Suppressor macrophage (primary cell): Measurements from ENCODE around the gene DNAJC7.
"Not testable (repeated sequence)": the region's sequence is repeated elsewhere in the genome, so short reads cannot be mapped to it uniquely, and the experiment has no call there.

ENCODE experiments used
- DNase-seq, 4 experiments: peaks; one replicate each; pipeline ENCODE4 v3.0.0-alpha.2; 2020 to 2022

Gene DNAJC7

DNA sequence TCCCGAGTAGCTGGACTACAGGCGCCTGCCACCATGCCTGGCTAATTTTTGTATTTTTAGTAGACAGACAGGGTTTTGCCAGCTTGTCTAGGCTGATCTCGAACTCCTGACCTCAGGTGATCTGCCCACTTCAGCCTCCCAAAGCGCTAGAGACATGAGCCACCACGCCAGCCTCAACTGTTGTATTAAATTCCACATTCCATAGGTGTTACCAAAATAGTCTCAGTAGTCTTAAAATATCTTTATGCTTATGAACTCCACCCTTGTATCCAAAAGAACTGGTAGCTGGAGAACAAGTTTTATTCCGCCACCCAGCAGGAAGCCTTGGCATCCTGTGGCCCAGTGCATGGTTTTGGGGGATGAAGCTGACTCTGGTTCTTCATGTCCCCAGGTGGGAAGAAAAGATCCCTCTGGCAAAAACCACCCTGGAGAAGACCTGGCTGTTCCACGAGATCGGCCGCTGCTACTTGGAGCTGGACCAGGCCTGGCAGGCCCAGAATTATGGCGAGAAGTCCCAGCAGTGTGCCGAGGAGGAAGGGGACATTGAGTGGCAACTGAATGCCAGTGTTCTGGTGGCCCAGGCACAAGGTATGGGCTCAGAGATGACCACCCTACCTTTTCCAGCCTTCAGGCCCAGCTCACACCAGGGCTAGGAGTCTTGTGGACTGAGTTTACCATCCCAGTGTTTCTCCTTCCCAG, 68.3 kb downstream of the DNAJC7 start:
- DNase-seq: no peak

DNA sequence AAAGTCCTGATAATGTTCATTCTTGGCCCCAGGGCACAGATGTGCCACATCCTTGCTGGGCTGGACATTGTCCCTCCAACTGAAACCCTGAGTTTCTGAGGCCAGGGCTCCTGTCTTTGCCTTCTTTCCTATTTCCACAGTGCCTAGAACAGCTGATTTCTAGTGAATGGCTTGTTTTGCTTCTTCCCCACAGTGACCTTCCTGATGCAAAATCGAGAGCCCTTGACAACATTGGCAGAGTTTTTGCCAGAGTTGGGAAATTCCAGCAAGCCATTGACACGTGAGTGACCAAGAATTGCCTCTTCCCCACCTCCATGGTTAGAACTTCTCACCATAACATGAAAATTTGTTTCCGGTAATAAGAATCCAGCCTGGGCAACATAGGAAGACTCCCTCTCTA, 72.3 kb downstream of the DNAJC7 start:
- no peak for DNase-seq

DNA sequence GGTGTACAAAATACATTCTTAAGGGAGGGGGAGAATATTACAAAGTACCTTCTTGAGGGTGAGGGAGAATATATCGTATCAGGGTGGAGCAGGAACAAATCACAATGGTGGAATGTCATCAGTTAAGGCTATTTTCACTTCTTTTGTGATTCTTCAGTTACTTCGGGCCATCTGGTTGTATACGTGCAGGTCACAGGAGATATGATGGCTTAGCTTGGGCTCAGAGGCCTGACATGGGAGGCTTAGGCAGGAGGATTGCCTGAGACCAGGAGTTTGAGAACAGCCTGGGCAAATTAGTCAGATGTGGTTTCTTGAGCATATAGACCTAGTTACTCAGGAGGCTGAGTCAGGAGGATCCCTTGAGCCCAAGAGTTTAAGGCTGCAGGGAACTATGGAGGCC, 73.7 kb downstream of the DNAJC7 start:
- no peak for DNase-seq

DNA sequence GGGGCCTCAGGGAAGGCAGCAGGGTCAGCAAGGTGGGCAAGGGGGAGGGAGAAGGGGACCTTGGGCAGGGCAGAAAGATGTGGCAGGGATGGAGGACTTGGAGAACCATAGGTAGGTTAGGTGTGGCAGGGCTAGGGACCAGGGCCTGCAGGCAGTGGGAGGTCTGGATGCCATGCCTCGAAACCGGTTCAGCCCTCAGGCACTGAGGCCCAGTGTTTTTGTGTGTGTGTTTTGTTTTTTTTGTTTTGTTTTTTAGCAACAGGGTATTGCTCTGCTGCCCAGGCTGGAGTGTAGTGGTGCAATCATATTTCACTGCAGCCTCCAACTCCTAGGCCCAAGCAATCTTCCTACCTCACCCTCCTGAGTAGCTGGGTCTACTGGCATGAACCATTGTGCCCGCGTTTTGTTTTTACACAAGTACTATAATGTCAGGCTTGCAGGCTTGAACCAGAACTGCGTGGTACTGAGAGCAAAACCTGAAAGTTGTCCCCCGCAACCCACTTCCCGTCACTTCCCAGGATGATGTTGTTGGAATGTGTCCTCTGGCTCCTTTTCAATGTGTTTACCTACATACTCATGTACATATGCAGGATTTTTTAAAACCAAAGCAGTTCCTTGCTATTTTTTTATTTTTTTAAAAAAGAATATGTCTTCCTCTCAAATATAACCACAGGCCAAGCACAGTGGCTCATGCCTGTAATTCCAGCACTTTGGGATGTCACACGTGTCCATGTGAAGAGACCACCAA, 74.4 kb downstream of the DNAJC7 start:
- DNase-seq: no peak

DNA sequence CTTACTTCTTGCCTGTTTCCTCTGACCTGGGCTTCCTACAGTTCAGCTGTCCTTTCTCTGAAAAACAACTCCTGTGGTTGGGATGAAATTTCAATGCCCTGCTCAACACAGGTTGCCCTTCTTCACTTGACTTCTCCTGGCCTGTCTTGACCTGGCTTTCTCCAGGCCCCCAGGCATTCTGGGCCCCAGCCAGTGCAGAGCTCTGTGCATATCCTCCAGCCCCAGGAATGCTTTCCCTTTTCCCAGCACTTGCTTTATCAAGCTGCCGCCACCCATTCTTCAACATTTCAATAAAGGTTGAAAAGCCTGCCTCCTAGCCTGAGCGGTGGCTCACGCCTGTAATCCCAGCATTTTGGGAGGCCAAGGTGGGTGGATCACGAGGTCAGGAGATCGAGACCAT, 76.1 kb downstream of the DNAJC7 start:
- DNase-seq: no peak

DNA sequence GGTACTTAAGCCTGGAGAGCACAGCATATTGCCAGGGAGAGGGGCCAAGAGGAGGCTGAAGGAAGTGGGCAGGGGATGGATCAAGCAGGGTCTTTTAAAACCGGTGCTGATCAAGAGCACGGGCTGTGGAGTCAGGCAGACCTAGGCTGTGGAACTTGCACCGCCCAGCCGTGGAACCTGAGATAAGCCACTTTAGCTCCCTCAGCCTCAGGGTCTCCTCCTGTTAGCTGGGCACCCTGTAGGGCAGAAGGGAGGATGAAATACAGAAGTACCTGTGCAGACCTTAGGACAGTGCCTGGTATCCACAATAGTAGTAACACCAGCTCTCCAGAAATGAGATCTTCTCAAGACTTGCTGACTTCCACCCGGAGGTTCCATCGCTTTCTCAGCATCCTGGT, 77.5 kb downstream of the DNAJC7 start:
- no peak for DNase-seq

DNA sequence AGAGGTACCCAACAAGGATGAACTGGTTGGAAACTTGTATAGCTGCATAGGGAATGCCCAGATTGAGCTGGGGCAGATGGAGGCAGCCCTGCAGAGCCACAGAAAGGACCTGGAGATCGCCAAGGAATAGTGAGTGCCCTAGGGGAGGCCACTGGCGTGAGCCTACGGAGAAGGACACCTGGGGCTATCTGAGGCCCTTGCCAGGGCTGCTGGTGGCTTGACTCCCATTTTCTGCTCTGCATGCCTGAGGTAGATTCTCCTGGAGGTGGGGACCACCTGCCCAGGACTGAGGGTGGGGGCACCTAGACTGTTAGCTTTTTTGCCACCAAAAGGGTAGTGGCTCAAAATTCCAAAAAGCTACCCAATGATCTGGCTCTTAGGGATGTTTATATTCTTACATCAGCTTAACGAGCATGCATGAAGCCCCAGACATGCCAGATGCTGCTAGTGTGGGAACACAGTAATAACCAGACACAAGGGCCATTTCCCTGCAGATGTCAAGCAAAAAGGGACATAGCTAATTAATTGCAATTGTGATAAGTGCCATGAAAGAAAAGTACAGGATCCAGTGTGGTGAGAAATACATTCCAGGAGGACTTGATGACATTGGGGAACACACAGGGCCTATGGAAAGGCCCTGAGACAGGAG, 78.1 kb downstream of the DNAJC7 start:
- DNase-seq: no peak

DNA sequence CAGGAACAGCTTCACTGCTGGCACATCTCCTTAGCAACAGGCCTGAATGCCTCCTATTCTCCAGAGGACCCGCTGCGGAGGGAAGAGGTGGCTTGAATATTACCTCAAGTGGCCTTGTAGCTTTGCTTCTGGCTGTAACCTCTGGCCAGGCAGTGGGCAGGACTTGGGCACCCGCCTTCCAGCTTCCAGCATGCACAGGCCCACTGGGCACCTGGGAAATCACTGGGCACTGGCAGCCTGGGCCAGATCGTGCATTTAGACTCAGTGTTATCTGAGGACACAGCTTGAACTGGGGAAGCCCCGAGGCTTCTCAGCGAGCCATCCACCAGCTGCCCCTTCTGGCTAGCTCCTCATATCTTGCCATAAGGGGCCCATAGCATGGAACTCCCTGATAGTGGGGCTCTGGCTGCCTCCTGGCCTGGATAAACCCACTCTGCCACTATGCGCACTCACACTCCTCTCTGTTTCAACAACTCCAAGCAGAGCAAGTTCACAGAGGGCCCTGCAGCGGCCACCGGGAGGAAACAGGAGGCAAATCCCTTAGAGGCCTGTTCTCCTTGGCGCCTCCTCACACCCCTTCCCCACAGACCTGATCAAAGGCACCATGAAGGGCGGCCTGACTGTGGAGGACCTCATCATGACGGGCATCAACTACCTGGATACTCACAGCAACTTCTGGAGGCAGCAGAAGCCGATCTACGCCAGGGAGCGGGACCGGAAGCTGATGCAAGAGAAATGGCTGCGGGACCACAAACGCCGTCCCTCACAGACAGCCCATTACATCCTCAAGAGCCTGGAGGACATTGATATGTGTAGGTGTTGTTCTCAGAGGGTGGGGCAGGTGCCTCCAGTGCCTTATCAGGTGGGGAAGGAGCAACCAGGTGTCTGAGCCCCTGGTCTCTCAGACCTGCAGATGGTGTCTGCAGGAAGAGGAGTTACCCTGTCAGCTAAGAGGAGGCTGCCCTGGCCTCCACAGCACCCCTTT, 79.0 kb downstream of the DNAJC7 start:
- DNase-seq: no peak

DNA sequence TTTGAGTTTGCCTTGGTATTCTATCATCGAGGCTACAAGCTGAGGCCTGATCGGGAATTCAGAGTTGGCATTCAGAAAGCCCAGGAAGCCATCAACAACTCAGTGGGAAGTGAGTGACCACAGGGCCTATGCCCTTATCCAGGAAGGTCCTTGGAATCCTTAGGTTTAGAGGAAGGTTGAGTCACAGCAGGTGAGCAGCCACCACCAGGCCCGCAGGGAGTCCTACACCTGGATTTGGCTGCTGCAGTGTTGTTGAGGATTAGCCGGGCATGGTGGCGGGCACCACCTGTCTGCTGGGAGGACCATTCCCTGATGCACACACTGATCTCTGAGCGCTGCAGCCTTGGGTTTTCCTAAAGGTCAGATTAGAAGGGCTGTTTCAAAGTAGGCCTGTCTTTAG, 81.6 kb downstream of the DNAJC7 start:
- no peak for DNase-seq

DNA sequence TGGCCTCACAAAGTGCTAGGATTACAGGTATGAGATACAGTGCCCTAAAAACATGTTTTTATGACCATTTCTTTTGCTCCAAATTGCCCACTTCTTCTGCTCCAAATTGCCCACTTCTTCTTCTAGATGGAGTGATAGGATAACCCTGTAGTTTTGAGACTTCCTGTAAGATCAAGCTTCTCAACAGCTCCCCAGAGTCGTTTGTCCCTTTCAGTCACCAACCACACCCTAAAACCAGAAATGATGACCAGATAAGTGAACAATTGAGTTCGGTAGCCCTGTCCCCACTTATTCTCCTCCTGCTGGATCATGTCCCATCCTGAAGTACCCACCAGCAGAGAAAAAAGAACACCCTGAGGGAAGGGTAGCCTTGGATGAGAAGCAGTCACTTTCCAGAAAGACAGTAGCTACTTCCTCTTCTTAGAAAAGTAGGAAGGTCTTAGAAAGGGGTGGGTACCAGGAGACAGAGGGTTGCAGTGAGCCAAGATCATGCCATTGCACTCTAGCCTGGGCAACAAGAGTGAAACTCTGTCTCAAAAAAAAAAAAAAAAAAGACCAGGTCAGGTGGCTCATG, 84.3 kb downstream of the DNAJC7 start:
- peak; percentile 39 to 81 (median 71) for DNase-seq

DNA sequence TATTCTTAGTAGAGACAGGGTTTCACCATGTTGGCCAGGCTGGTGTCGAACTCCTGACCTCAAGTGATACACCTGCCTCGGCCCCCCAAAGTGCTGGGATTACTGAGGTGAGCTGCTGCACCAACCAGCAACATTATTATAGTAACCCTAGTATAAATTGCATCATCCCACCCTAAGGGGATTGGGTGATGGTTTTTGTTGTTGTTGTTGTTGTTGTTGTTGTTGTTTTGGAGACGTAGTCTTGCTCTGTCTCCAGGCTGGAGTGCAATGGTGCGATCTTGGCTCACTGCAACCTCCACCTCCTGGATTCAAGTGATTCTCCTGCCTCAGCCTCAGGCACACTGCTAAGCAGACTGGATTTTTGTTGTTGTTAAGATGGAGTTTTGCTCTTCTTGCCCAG, 85.5 kb downstream of the DNAJC7 start:
- not testable (repeated sequence) for DNase-seq

DNA sequence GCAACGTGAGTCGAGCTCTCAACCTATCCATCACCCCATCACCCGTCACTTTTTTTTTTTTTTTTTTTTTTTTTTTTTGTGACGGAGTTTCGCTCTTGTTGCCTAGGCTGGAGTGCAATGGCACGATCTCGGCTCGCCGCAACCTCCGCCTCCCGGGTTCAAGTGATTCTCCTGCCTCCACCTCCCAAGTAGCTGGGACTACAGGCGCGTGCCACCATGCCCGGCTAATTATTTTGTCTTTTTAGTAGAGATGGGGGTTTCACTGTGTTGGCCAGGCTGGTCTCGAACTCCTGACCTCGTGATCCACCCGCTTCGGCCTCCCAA, 86.4 kb downstream of the DNAJC7 start:
- not testable (repeated sequence) for DNase-seq

DNA sequence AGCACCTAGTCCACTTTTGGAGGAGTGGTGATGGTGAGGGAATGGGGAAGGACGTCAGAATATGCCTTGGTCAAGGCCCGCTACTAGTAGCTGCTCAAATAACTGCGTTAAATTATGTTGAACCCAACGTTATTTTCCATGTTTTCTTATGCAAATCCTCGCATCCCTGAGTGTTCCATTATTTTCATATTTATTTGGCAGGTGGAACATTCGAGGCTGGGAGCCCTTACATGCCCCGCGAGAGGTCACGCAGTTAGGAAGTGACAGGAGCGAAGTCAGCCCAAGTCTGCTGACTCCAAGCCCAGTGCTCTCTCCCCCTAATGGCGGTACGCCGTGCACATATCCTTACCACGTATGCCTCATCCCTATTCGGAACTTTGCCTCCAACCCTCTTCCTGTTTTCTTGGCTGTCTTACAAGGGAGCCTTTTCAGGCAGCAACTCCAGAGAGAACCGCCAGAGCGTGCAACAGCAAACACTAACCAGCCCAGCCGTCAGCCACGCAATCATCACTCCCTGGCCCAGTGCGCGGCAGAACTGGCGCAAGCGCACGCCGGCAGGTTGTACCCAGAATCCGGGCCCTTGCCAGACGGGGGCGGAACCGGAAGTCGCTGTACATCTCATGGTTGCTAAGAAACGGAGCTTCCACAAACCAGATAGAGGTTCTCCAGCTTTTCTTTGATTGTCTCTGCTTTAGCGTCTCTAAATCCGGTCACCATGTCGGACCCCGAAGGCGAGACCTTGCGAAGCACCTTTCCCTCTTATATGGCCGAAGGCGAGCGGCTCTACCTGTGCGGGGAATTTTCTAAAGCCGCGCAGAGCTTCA, 87.0 kb downstream of the DNAJC7 start, which contains the start of gene ODAD4:
Gene ODAD4, plus strand, starts transcription at position 609 of the 824 bp plus-strand sequence. Its CDS starts 107 bp downstream, at position 716.
- peak; percentile 98 to 99 (median 98) for DNase-seq

DNA sequence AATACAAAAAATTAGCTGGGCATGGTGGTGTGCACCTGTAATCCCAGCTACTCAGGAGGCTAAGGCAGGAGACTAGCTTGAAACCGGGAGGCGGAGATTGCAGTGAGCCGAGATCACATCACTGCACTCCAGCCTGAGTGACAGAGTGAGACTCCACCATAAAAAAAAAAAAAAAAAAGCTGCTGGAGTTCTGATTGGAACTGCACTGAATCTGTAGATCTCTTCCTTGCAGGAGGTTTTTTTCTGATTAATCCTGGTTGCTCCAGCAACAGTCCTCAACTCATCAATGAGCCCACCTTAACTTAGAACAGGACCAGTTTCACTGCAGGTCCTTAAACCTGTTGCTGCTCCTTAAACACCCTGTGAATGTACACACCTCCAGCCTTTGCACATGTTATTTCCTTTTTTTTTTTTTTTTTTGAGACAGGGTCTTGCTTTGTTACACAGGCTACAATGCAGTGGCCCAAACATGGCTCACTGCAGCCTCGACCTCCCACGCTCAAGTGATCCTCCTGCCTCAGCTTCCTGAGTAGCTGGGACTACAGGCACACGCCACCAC, 88.5 kb downstream of the DNAJC7 start:
- DNase-seq: peak in 1 of 4 experiments; percentile 12
